Measurements from ENCODE around the gene EIF4EBP2. TPM values are rescaled to one million over a fixed set of nuclear protein-coding genes. Genes with fewer than 3 reads are reported as not detected.

Gene EIF4EBP2
- total and polyA plus RNA-seq, 3 donors from 2014 or later: 41.2 to 50.8 (median 50.7) TPM

- no peak overlapping the region for H3K4me3 ChIP-seq
- no peaks in the 10 kb centered on the region for H3K4me1 ChIP-seq
- no peaks in the 10 kb centered on the region for H3K27me3 ChIP-seq
- WGBS, 2 donors: 74 to 77% methylated on average over 26 to 29 of the region's 29 CpGs
- no peak overlapping the region for H3K27ac ChIP-seq
- H3K9me3 ChIP-seq: no peaks in the 10 kb centered on the region
- H3K36me3 ChIP-seq (ENCODE audit: low read depth, missing control alignments): no peaks in the 10 kb centered on the region
- DNase-seq: no peak
- TF ChIP-seq CTCF (IDR thresholded peaks at IDR 0.05) (no peak), POLR2A (IDR thresholded peaks at IDR 0.05) (no peak)
- intact Hi-C loops (cut with DNase I; ENCODE audit: low total_unique reads): loop anchor here (10.0 kb wide), 2 partner anchors 85 to 305 kb away; no protein-coding TSS in a partner anchor
These were observed 56.0 kb downstream of the EIF4EBP2 start for GRCh38 chr10:70459774-70460490.

GRCh38 chr10:70461397-70462348, 57.7 kb downstream of the EIF4EBP2 start:
- no peaks in the 10 kb centered on the region for H3K4me1 ChIP-seq
- DNase-seq: peak; percentile 80

GRCh38 chr10:70462349-70462984, 58.5 kb downstream of the EIF4EBP2 start:
- no peaks in the 10 kb centered on the region for H3K9me3 ChIP-seq
- no peaks in the 10 kb centered on the region for H3K27me3 ChIP-seq
- no peak overlapping the region for H3K27ac ChIP-seq
- H3K36me3 ChIP-seq (ENCODE audit: low read depth, missing control alignments): no peaks in the 10 kb centered on the region
- no peak for TF ChIP-seq CTCF (IDR thresholded peaks at IDR 0.05)
- no peak for TF ChIP-seq POLR2A (IDR thresholded peaks at IDR 0.05)
- no peaks in the 10 kb centered on the region for H3K4me1 ChIP-seq
- WGBS, 2 donors: 33 to 39% methylated on average over 1 to 4 of the region's 4 CpGs
- no peak overlapping the region for H3K4me3 ChIP-seq
- DNase-seq: peak; percentile 41
- intact Hi-C loops (cut with DNase I; ENCODE audit: low total_unique reads): loop anchor here (10.0 kb wide), 1 partner anchor 82 kb away; no protein-coding TSS in a partner anchor

More at GRCh38 chr10:70461397-70462348, 57.7 kb downstream of the EIF4EBP2 start:
- H3K9me3 ChIP-seq: no peaks in the 10 kb centered on the region
- intact Hi-C loops (cut with DNase I; ENCODE audit: low total_unique reads): loop anchor here (10.0 kb wide), 1 partner anchor 83 kb away; no protein-coding TSS in a partner anchor
- WGBS, 2 donors: 61 to 72% methylated on average over 13 of the region's 13 CpGs
- peak; percentile 78 to 81 (median 80) for TF ChIP-seq CTCF (IDR thresholded peaks at IDR 0.05)
- no peak for TF ChIP-seq POLR2A (IDR thresholded peaks at IDR 0.05)
- H3K27me3 ChIP-seq: no peaks in the 10 kb centered on the region
- H3K36me3 ChIP-seq (ENCODE audit: low read depth, missing control alignments): no peaks in the 10 kb centered on the region
- no peak overlapping the region for H3K27ac ChIP-seq
- H3K4me3 ChIP-seq: no peak overlapping the region

- no peak overlapping the region for H3K4me3 ChIP-seq
- intact Hi-C loops (cut with DNase I; ENCODE audit: low total_unique reads): loop anchor here (10.0 kb wide), 1 partner anchor 80 kb away; no protein-coding TSS in a partner anchor
- TF ChIP-seq CTCF (IDR thresholded peaks at IDR 0.05) (no peak), POLR2A (IDR thresholded peaks at IDR 0.05) (no peak)
These were observed 61.3 kb downstream of the EIF4EBP2 start for GRCh38 chr10:70465278-70465677.

More at GRCh38 chr10:70465278-70465677, 61.3 kb downstream of the EIF4EBP2 start:
- H3K4me1 ChIP-seq: no peaks in the 10 kb centered on the region
- no peak overlapping the region for H3K27ac ChIP-seq
- WGBS, 2 donors: 93 to 94% methylated on average over 4 of the region's 4 CpGs
- H3K27me3 ChIP-seq: no peaks in the 10 kb centered on the region
- H3K9me3 ChIP-seq: no peaks in the 10 kb centered on the region
- no peaks in the 10 kb centered on the region for H3K36me3 ChIP-seq (ENCODE audit: low read depth, missing control alignments)
- no peak for DNase-seq
